GM20000 (cell line): ENCODE data around the gene ZFX.

Source experiments
- DNase-seq: peaks from one replicate; pipeline ENCODE4 v3.0.0; 2012; ENCODE audit warnings: low spot score
- CTCF ChIP-seq: IDR thresholded peaks from 2 replicates; pipeline ENCODE4 v1.5.1; 2012; ENCODE audit warnings: mild to moderate bottlenecking, control low read depth; ENCODE audit errors: extremely low read depth, missing control alignments

Gene ZFX

GRCh38 chrX:24214568-24214967, 65.0 kb downstream of the ZFX start:
- DNase-seq: no peak
- TF ChIP-seq CTCF: no peak

GRCh38 chrX:24215272-24215671, 65.7 kb downstream of the ZFX start:
- TF ChIP-seq CTCF: no peak
- DNase-seq: no peak

- DNase-seq: no peak
- no peak for TF ChIP-seq CTCF
Measured at GRCh38 chrX:24216037-24216436, 66.5 kb downstream of the ZFX start.

- no peak for TF ChIP-seq CTCF
- no peak for DNase-seq
Measured at GRCh38 chrX:24216827-24217226, 67.3 kb downstream of the ZFX start.

GRCh38 chrX:24219320-24219719, 69.8 kb downstream of the ZFX start:
- no peak for TF ChIP-seq CTCF
- DNase-seq: no peak

- DNase-seq: no peak
- no peak for TF ChIP-seq CTCF
Measured at GRCh38 chrX:24221872-24222271, 72.3 kb downstream of the ZFX start.

GRCh38 chrX:24225265-24225664, 75.7 kb downstream of the ZFX start:
- no peak for DNase-seq
- TF ChIP-seq CTCF: no peak

GRCh38 chrX:24226176-24226575, 76.6 kb downstream of the ZFX start:
- no peak for TF ChIP-seq CTCF
- no peak for DNase-seq
